Upper lobe of left lung (tissue), 6 donors: ENCODE results near the gene ATP6V1B1. TPM values are rescaled to one million over a fixed set of nuclear protein-coding genes. Genes with fewer than 3 reads are reported as not detected.

ENCODE experiments used
- ATAC-seq, 2 donors: fragments of 200-7000 bp; cut with Tn5 transposase; one replicate each; pipeline ENCODE4 v1.9.1; 2022; ENCODE audit warnings: mild to moderate bottlenecking in 2 of 2, moderate library complexity in 2 of 2; ENCODE audit not compliant: low FRiP score in 2 of 2
- DNase-seq, 2 donors: peaks; one replicate each; pipeline ENCODE4 v3.0.0-alpha.2; 2019 to 2020
- H3K27ac ChIP-seq, 4 donors: fragments of 200-600 bp; sonication (generic); one replicate each; pipeline ENCODE4 v1.5.1; 2016 to 2019
- H3K27me3 ChIP-seq, 4 donors: fragments of 200-600 bp; sonication (generic); one replicate each; pipeline ENCODE4 v1.5.1; 2017 to 2019
- H3K36me3 ChIP-seq, 4 donors: fragments of 200-600 bp; sonication (generic); one replicate each; pipeline ENCODE4 v1.5.1; 2016 to 2019
- H3K4me1 ChIP-seq, 4 donors: fragments of 200-600 bp; sonication (generic); one replicate each; pipeline ENCODE4 v1.5.1; 2018 to 2019
- H3K4me3 ChIP-seq, 4 donors: fragments of 200-600 bp; sonication (generic); one replicate each; pipeline ENCODE4 v1.5.1; 2017 to 2019; ENCODE audit warnings: mild to moderate bottlenecking in 2 of 4, moderate library complexity in 1 of 4
- H3K9me3 ChIP-seq, 4 donors: fragments of 200-600 bp; sonication (generic); one replicate each; pipeline ENCODE4 v1.5.1; 2018 to 2019
- EP300 ChIP-seq, 4 donors: sonication (generic); formaldehyde crosslinking; IDR thresholded peaks; one replicate each; pipeline ENCODE4 v1.5.1; 2017; ENCODE audit warnings: antibody characterized with exemption in 4 of 4, control low read depth in 2 of 4
- POLR2A ChIP-seq, 4 donors: fragments of 450-650 bp; IDR thresholded peaks; one replicate each; pipeline ENCODE4 v1.5.1; 2016 to 2017; ENCODE audit warnings: antibody characterized with exemption in 4 of 4, mild to moderate bottlenecking in 2 of 4
- POLR2AphosphoS5 ChIP-seq, 2 donors: sonication (generic); formaldehyde crosslinking; IDR thresholded peaks; one replicate each; pipeline ENCODE4 v1.5.1; 2017; ENCODE audit warnings: antibody characterized with exemption in 2 of 2
- WGBS, 2 donors: methylation state at CpG; one replicate each; pipeline ENCODE4 v1.1.5; 2017 to 2018; 5-methylcytosine and 5-hydroxymethylcytosine counted together
- total RNA-seq, 6 donors: library from RNA; depleted of rRNA in 4 of 6; stranded (reverse); fragments of >200 nt in 4 of 6; gene quantifications; one replicate each; pipeline versions ENCODE4 v1.1.0 to v1.2.1, GENCODE V29; 2016 to 2021
- TF ChIP-seq, protein P1 (sequence below), 6 experiments: fragments of 450-650 bp in 4 of 6; fragments of 200-600 bp in 2 of 6; sonication (generic) in 2 of 6; IDR thresholded peaks; one replicate each; pipeline ENCODE4 v1.5.1; 2016 to 2019; ENCODE audit warnings: antibody characterized with exemption in 6 of 6
- donor health status: DM: no; HTN: no; CAD: no; lungs with moderate emphysema.
- donor health status: DM: no; HTN: yes; CAD: no; lungs with severe emphysema.

Gene ATP6V1B1
- total RNA-seq, 6 donors from 2014 or later: 1.6 to 23.0 (median 3.2) TPM; not detected in 1

DNA sequence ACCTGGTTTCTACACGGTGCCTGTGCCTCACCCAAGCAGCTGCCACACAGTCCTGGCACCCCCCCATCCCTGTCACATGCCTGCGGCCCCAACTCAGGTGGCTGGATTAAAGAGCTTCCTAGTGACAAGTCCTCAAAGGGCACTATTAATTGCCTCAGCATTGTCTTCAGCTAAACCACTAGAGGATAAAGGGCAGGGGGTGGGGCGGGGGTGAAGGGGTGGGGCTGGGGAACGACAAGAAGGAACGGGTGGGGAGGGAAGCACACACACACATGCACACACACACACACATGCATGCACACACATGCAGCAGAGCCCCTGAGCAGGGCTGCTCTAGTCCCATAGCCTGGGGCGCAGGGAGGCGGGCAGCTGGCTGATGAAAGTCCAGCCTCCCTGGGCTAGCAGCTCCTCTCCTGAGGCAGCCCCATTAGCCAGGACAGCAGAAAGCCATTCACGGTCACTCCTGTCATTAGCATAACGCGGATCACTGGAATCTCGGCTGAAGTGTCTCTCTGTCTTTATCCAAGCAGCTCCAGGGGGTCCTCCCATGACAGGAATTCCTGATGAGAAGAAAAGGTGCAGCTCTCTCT is 66.4 kb downstream of the ATP6V1B1 start:
- no peaks in the 10 kb centered on the region for H3K27me3 ChIP-seq
- DNase-seq (peak in 1 of 2 donors; percentile 28), ATAC-seq (no peak)
- no peak for TF ChIP-seq POLR2A (IDR thresholded peaks at IDR 0.05)
- no peak for TF ChIP-seq POLR2AphosphoS5 (IDR thresholded peaks at IDR 0.05)
- H3K9me3 ChIP-seq: no peaks in the 10 kb centered on the region
- no peak overlapping the region for H3K27ac ChIP-seq
- WGBS, 2 donors: 47 to 52% methylated on average over 9 to 11 of the region's 11 CpGs
- H3K4me1 ChIP-seq: peaks cover 0 to 10% (median 7%) of the 10 kb centered on the region in 4 donors
- no peaks in the 10 kb centered on the region for H3K36me3 ChIP-seq
- no peak overlapping the region for H3K4me3 ChIP-seq

- no peaks in the 10 kb centered on the region for H3K9me3 ChIP-seq
- no peak for DNase-seq
Measured at GRCh38 chr2:71003396-71003795, 67.7 kb downstream of the ATP6V1B1 start.

GRCh38 chr2:71003966-71004755 is 68.5 kb downstream of the ATP6V1B1 start:
- H3K4me1 ChIP-seq: peaks cover 0 to 10% (median 7%) of the 10 kb centered on the region in 4 donors
- TF ChIP-seq, protein P1, sequence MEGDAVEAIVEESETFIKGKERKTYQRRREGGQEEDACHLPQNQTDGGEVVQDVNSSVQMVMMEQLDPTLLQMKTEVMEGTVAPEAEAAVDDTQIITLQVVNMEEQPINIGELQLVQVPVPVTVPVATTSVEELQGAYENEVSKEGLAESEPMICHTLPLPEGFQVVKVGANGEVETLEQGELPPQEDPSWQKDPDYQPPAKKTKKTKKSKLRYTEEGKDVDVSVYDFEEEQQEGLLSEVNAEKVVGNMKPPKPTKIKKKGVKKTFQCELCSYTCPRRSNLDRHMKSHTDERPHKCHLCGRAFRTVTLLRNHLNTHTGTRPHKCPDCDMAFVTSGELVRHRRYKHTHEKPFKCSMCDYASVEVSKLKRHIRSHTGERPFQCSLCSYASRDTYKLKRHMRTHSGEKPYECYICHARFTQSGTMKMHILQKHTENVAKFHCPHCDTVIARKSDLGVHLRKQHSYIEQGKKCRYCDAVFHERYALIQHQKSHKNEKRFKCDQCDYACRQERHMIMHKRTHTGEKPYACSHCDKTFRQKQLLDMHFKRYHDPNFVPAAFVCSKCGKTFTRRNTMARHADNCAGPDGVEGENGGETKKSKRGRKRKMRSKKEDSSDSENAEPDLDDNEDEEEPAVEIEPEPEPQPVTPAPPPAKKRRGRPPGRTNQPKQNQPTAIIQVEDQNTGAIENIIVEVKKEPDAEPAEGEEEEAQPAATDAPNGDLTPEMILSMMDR (IDR thresholded peaks at IDR 0.05): no peak
- no peak for TF ChIP-seq POLR2AphosphoS5 (IDR thresholded peaks at IDR 0.05)
- no peak for TF ChIP-seq EP300 (IDR thresholded peaks at IDR 0.05)
- no peak for TF ChIP-seq POLR2A (IDR thresholded peaks at IDR 0.05)
- WGBS, 2 donors: 82 to 84% methylated on average over 5 to 11 of the region's 11 CpGs
- H3K4me3 ChIP-seq: no peak overlapping the region
- no peaks in the 10 kb centered on the region for H3K27me3 ChIP-seq
- no peak overlapping the region for H3K27ac ChIP-seq
- H3K9me3 ChIP-seq: no peaks in the 10 kb centered on the region
- no peaks in the 10 kb centered on the region for H3K36me3 ChIP-seq
- no peak for DNase-seq
- no peak for ATAC-seq

More at GRCh38 chr2:71003396-71003795, 67.7 kb downstream of the ATP6V1B1 start:
- 78 to 84% methylated on average over 5 to 6 of the region's 6 CpGs for WGBS, 2 donors
- H3K4me3 ChIP-seq: no peak overlapping the region
- H3K27ac ChIP-seq: no peak overlapping the region
- no peak for TF ChIP-seq POLR2A (IDR thresholded peaks at IDR 0.05)
- no peak for TF ChIP-seq POLR2AphosphoS5 (IDR thresholded peaks at IDR 0.05)
- no peak for TF ChIP-seq EP300 (IDR thresholded peaks at IDR 0.05)
- TF ChIP-seq, protein P1 (IDR thresholded peaks at IDR 0.05): no peak
- H3K4me1 ChIP-seq: peaks cover 0 to 10% (median 7%) of the 10 kb centered on the region in 4 donors
- H3K27me3 ChIP-seq: no peaks in the 10 kb centered on the region
- ATAC-seq: no peak
- no peaks in the 10 kb centered on the region for H3K36me3 ChIP-seq

DNA sequence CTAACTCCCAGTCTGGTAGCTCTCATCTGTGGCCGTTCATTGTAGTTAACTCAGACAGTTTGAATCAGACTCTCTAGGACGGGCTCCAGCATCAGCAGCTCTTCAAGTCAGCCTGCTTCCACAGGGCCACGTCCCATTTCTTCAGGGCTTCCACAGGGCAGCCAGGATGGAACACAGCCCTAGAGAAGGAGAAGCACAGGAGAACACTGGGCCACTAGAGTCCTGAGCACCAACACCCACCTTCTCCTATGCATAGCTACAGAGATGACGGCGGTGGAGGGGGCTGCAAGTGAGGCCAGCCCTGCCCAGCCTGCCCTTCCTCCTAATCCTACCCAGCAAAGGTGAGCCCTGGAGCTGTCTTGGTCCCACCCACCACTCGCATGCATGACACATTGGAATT is 69.2 kb downstream of the ATP6V1B1 start:
- DNase-seq: peak in 1 of 2 donors; percentile 22
- Histone ChIP-seq H3K4me1 (peaks cover 0 to 10% (median 7%) of the 10 kb centered on the region in 4 donors), H3K27me3 (no peaks in the 10 kb centered on the region), H3K9me3 (no peaks in the 10 kb centered on the region), H3K36me3 (no peaks in the 10 kb centered on the region), H3K4me3 (no peak overlapping the region), H3K27ac (no peak overlapping the region)
- ATAC-seq: no peak
- no peak for TF ChIP-seq POLR2A (IDR thresholded peaks at IDR 0.05)
- no peak for TF ChIP-seq POLR2AphosphoS5 (IDR thresholded peaks at IDR 0.05)
- 84 to 91% methylated on average over 6 of the region's 6 CpGs for WGBS, 2 donors

DNA sequence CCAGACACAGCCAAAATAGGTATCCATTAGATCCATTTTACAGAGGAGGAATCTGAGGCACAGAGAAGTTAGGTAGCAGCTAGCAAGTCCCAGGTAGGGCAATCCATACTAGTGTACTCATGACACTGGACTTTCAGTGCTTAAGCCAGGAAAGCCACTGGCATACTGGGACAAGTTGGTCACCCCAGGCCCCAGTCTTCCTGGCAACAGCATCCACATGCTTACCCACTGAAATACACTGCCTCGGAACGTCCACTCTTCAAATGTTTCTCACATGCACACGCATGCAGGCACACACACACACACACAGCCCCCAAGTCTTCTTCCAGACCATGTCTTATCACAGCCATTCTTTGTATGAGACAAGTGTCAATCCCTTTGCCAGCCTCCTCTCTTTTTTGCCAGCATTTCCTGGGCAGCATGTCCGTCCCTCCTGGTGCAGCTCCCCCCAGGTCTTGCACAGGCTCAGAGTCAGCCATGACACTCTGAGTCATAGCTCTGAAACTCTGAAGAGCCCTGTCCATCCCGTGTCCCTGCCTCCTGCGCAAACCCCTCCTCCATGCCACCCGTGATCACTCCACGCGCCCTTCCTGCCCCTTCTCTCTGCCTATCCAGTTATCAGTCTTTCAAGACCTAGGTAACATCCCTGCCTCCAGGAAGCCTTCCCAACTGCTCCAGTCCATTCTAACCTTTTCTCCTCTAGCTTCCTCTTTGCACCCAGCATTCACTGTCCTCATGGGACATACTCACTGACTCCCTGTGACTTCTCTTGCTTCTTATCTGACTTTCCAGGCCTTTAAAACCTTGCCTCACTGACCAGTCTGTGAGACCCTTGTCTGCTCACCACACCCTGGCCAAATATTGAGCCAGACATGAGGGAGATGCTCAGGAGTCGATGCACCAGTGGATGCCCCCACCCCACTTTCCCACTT is 69.8 kb downstream of the ATP6V1B1 start:
- no peak for ATAC-seq
- Histone ChIP-seq H3K4me1 (peaks cover 0 to 10% (median 7%) of the 10 kb centered on the region in 4 donors), H3K27ac (no peak overlapping the region), H3K36me3 (no peaks in the 10 kb centered on the region), H3K27me3 (no peaks in the 10 kb centered on the region), H3K9me3 (no peaks in the 10 kb centered on the region), H3K4me3 (no peak overlapping the region)
- WGBS, 2 donors: 69 to 80% methylated on average over 10 of the region's 10 CpGs
- no peak for DNase-seq
- TF ChIP-seq POLR2AphosphoS5 (IDR thresholded peaks at IDR 0.05): no peak
- no peak for TF ChIP-seq POLR2A (IDR thresholded peaks at IDR 0.05)
- TF ChIP-seq, protein P1 (IDR thresholded peaks at IDR 0.05): no peak
- TF ChIP-seq EP300 (IDR thresholded peaks at IDR 0.05): no peak
